Retinal pigment epithelial cell (primary cell): Measurements from ENCODE around the gene ZNF335.

Source experiments
- DNase-seq: peaks from one replicate; pipeline ENCODE4 v3.0.0-alpha.2; 2010; ENCODE audit warnings: low read depth
- H3K4me3 ChIP-seq: 2 replicates; pipeline ENCODE4 v1.5.1; 2011; ENCODE audit warnings: mild to moderate bottlenecking, low read length, control low read depth, moderate library complexity
- CTCF ChIP-seq: conservative IDR thresholded peaks from 2 replicates; pipeline ENCODE4 v1.5.1; 2011; ENCODE audit warnings: low read depth, low read length, control low read depth, inconsistent platforms

Gene ZNF335

DNA sequence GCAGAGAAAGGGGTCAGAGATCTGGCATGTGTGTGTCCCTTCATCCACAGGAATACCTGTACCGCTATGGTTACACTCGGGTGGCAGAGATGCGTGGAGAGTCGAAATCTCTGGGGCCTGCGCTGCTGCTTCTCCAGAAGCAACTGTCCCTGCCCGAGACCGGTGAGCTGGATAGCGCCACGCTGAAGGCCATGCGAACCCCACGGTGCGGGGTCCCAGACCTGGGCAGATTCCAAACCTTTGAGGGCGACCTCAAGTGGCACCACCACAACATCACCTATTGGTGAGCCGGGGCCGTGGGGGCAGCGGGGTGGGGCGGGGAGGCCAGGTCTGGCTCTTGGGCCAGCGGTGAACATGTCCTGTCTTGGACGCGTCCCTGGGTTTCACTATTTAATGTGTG lies 37.8 kb upstream of the ZNF335 start:
- H3K4me3 ChIP-seq, result no peak overlapping the region
- DNase-seq, result no peak
- no peak for TF ChIP-seq CTCF

DNA sequence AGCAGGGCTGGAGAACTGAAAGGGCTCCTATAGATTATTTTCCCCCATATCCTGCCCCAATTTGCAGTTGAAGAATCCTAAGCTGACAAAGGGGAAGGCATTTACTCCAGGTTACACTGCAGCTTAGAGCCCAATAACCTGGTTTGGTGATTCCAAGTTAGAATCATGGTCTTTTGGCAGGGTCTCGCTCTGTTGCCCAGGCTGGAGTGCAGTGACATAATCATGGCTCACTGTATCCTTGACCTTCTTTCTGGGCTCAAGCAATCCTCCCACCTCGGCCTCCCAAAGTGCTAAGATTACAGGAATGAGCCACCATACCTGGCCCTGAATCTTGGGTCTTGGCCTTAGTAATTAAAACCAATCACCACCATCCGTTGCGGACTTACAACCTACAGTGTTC lies 35.7 kb upstream of the ZNF335 start:
- no peak for DNase-seq
- no peak for TF ChIP-seq CTCF
- no peak overlapping the region for H3K4me3 ChIP-seq

GRCh38 chr20:46006964-46007363 lies 35.0 kb upstream of the ZNF335 start:
- no peak for DNase-seq
- no peak for TF ChIP-seq CTCF
- no peak overlapping the region for H3K4me3 ChIP-seq

- no peak for DNase-seq
- no peak overlapping the region for H3K4me3 ChIP-seq
- no peak for TF ChIP-seq CTCF
Observed at GRCh38 chr20:46006022-46006705, 34.2 kb upstream of the ZNF335 start.

GRCh38 chr20:46004889-46005473 lies 33.0 kb upstream of the ZNF335 start:
- no peak for TF ChIP-seq CTCF
- no peak for DNase-seq
- no peak overlapping the region for H3K4me3 ChIP-seq

- H3K4me3 ChIP-seq, result no peak overlapping the region
- DNase-seq, result no peak
- TF ChIP-seq CTCF, result no peak
Observed at GRCh38 chr20:46004187-46004586, 32.2 kb upstream of the ZNF335 start.

DNA sequence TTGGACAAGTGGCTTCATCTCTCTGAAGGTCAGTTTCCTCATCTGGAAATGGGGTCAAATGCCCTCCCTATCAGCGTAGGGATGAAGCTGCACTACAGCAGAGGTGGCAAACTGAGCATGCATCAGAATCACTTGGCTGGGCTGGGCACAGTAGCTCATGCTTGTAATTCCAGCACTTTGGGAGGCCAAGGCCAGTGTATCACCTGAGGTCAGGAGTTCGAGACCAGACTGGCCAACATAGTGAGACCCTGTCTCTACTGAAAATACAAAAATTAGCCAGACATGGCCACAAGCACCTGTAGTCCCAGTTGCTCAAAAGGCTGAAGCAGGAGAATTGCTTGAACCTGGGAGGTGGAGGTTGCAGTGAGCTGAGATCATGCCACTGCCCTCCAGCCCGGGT lies 30.0 kb upstream of the ZNF335 start:
- H3K4me3 ChIP-seq, result no peak overlapping the region
- no peak for TF ChIP-seq CTCF
- no peak for DNase-seq
